ENCODE data around the gene VSTM4.

The VSTM4 gene

GRCh38 chr10:49007129-49007528, 108.2 kb downstream of the VSTM4 start:
- no peaks in the 10 kb centered on the region for H3K9me3 ChIP-seq (ENCODE audit: control insufficient read depth, insufficient read depth, low read length)
- H3K9ac ChIP-seq (ENCODE audit: low read depth, low read length): no peak overlapping the region
- H3K36me3 ChIP-seq (ENCODE audit: control insufficient read depth, insufficient read depth, low read length): no peaks in the 10 kb centered on the region
- no peak overlapping the region for H3K4me3 ChIP-seq (ENCODE audit: low read depth, low read length)
- no peaks in the 10 kb centered on the region for H3K4me1 ChIP-seq (ENCODE audit: control insufficient read depth, insufficient read depth, low read length)
- no peaks in the 10 kb centered on the region for H3K27me3 ChIP-seq (ENCODE audit: control insufficient read depth, insufficient read depth, low read length)

GRCh38 chr10:49005270-49005669, 110.1 kb downstream of the VSTM4 start:
- H3K27me3 ChIP-seq (ENCODE audit: control insufficient read depth, insufficient read depth, low read length): no peaks in the 10 kb centered on the region
- H3K4me3 ChIP-seq (ENCODE audit: low read depth, low read length): no peak overlapping the region
- H3K4me1 ChIP-seq (ENCODE audit: control insufficient read depth, insufficient read depth, low read length): no peaks in the 10 kb centered on the region
- no peaks in the 10 kb centered on the region for H3K9me3 ChIP-seq (ENCODE audit: control insufficient read depth, insufficient read depth, low read length)
- H3K36me3 ChIP-seq (ENCODE audit: control insufficient read depth, insufficient read depth, low read length): no peaks in the 10 kb centered on the region
- H3K9ac ChIP-seq (ENCODE audit: low read depth, low read length): no peak overlapping the region

- no peaks in the 10 kb centered on the region for H3K4me1 ChIP-seq (ENCODE audit: control insufficient read depth, insufficient read depth, low read length)
- no peak overlapping the region for H3K9ac ChIP-seq (ENCODE audit: low read depth, low read length)
- no peaks in the 10 kb centered on the region for H3K36me3 ChIP-seq (ENCODE audit: control insufficient read depth, insufficient read depth, low read length)
- H3K4me3 ChIP-seq (ENCODE audit: low read depth, low read length): no peak overlapping the region
- no peaks in the 10 kb centered on the region for H3K27me3 ChIP-seq (ENCODE audit: control insufficient read depth, insufficient read depth, low read length)
- no peaks in the 10 kb centered on the region for H3K9me3 ChIP-seq (ENCODE audit: control insufficient read depth, insufficient read depth, low read length)
These were observed 113.3 kb downstream of the VSTM4 start for GRCh38 chr10:49001870-49002672.

- H3K9ac ChIP-seq (ENCODE audit: low read depth, low read length): no peak overlapping the region
- no peaks in the 10 kb centered on the region for H3K27me3 ChIP-seq (ENCODE audit: control insufficient read depth, insufficient read depth, low read length)
- H3K4me3 ChIP-seq (ENCODE audit: low read depth, low read length): no peak overlapping the region
- H3K36me3 ChIP-seq (ENCODE audit: control insufficient read depth, insufficient read depth, low read length): no peaks in the 10 kb centered on the region
- no peaks in the 10 kb centered on the region for H3K9me3 ChIP-seq (ENCODE audit: control insufficient read depth, insufficient read depth, low read length)
- no peaks in the 10 kb centered on the region for H3K4me1 ChIP-seq (ENCODE audit: control insufficient read depth, insufficient read depth, low read length)
These were observed 113.9 kb downstream of the VSTM4 start for GRCh38 chr10:49001402-49001801.

- Histone ChIP-seq H3K36me3 (ENCODE audit: control insufficient read depth, insufficient read depth, low read length) (no peaks in the 10 kb centered on the region), H3K4me3 (ENCODE audit: low read depth, low read length) (no peak overlapping the region), H3K9me3 (ENCODE audit: control insufficient read depth, insufficient read depth, low read length) (no peaks in the 10 kb centered on the region), H3K27me3 (ENCODE audit: control insufficient read depth, insufficient read depth, low read length) (no peaks in the 10 kb centered on the region), H3K4me1 (ENCODE audit: control insufficient read depth, insufficient read depth, low read length) (no peaks in the 10 kb centered on the region), H3K9ac (ENCODE audit: low read depth, low read length) (no peak overlapping the region)
These were observed 114.6 kb downstream of the VSTM4 start for GRCh38 chr10:49000437-49001398.

- no peaks in the 10 kb centered on the region for H3K9me3 ChIP-seq (ENCODE audit: control insufficient read depth, insufficient read depth, low read length)
These were observed 116.0 kb downstream of the VSTM4 start for GRCh38 chr10:48999346-48999745.

GRCh38 chr10:48996329-48996728, 119.0 kb downstream of the VSTM4 start:
- H3K4me3 ChIP-seq (ENCODE audit: low read depth, low read length): no peak overlapping the region
- no peaks in the 10 kb centered on the region for H3K4me1 ChIP-seq (ENCODE audit: control insufficient read depth, insufficient read depth, low read length)
- H3K9ac ChIP-seq (ENCODE audit: low read depth, low read length): no peak overlapping the region
- H3K9me3 ChIP-seq (ENCODE audit: control insufficient read depth, insufficient read depth, low read length): no peaks in the 10 kb centered on the region
- H3K36me3 ChIP-seq (ENCODE audit: control insufficient read depth, insufficient read depth, low read length): no peaks in the 10 kb centered on the region
- no peaks in the 10 kb centered on the region for H3K27me3 ChIP-seq (ENCODE audit: control insufficient read depth, insufficient read depth, low read length)

More at GRCh38 chr10:48999346-48999745, 116.0 kb downstream of the VSTM4 start:
- Histone ChIP-seq H3K27me3 (ENCODE audit: control insufficient read depth, insufficient read depth, low read length) (no peaks in the 10 kb centered on the region), H3K9ac (ENCODE audit: low read depth, low read length) (no peak overlapping the region), H3K4me1 (ENCODE audit: control insufficient read depth, insufficient read depth, low read length) (no peaks in the 10 kb centered on the region), H3K36me3 (ENCODE audit: control insufficient read depth, insufficient read depth, low read length) (no peaks in the 10 kb centered on the region), H3K4me3 (ENCODE audit: low read depth, low read length) (no peak overlapping the region)

GRCh38 chr10:48993627-48994026, 121.7 kb downstream of the VSTM4 start:
- H3K4me1 ChIP-seq (ENCODE audit: control insufficient read depth, insufficient read depth, low read length): no peaks in the 10 kb centered on the region

GRCh38 chr10:48990226-48990625, 125.1 kb downstream of the VSTM4 start:
- no peak overlapping the region for H3K9ac ChIP-seq (ENCODE audit: low read depth, low read length)
- H3K27me3 ChIP-seq (ENCODE audit: control insufficient read depth, insufficient read depth, low read length): no peaks in the 10 kb centered on the region

More at GRCh38 chr10:48993627-48994026, 121.7 kb downstream of the VSTM4 start:
- Histone ChIP-seq H3K9ac (ENCODE audit: low read depth, low read length) (no peak overlapping the region), H3K9me3 (ENCODE audit: control insufficient read depth, insufficient read depth, low read length) (no peaks in the 10 kb centered on the region), H3K27me3 (ENCODE audit: control insufficient read depth, insufficient read depth, low read length) (no peaks in the 10 kb centered on the region), H3K36me3 (ENCODE audit: control insufficient read depth, insufficient read depth, low read length) (no peaks in the 10 kb centered on the region), H3K4me3 (ENCODE audit: low read depth, low read length) (no peak overlapping the region)

GRCh38 chr10:48985621-48986158, 129.6 kb downstream of the VSTM4 start:
- no peak overlapping the region for H3K9ac ChIP-seq (ENCODE audit: low read depth, low read length)
- no peaks in the 10 kb centered on the region for H3K9me3 ChIP-seq (ENCODE audit: control insufficient read depth, insufficient read depth, low read length)
- H3K27me3 ChIP-seq (ENCODE audit: control insufficient read depth, insufficient read depth, low read length): no peaks in the 10 kb centered on the region
- H3K4me3 ChIP-seq (ENCODE audit: low read depth, low read length): no peak overlapping the region
- no peaks in the 10 kb centered on the region for H3K36me3 ChIP-seq (ENCODE audit: control insufficient read depth, insufficient read depth, low read length)
- no peaks in the 10 kb centered on the region for H3K4me1 ChIP-seq (ENCODE audit: control insufficient read depth, insufficient read depth, low read length)

More at GRCh38 chr10:48990226-48990625, 125.1 kb downstream of the VSTM4 start:
- no peaks in the 10 kb centered on the region for H3K9me3 ChIP-seq (ENCODE audit: control insufficient read depth, insufficient read depth, low read length)
- H3K4me3 ChIP-seq (ENCODE audit: low read depth, low read length): no peak overlapping the region
- H3K36me3 ChIP-seq (ENCODE audit: control insufficient read depth, insufficient read depth, low read length): no peaks in the 10 kb centered on the region
- H3K4me1 ChIP-seq (ENCODE audit: control insufficient read depth, insufficient read depth, low read length): no peaks in the 10 kb centered on the region

GRCh38 chr10:48983648-48984351, 131.5 kb downstream of the VSTM4 start:
- no peak overlapping the region for H3K9ac ChIP-seq (ENCODE audit: low read depth, low read length)
- H3K27me3 ChIP-seq (ENCODE audit: control insufficient read depth, insufficient read depth, low read length): no peaks in the 10 kb centered on the region
- H3K4me3 ChIP-seq (ENCODE audit: low read depth, low read length): no peak overlapping the region
- H3K36me3 ChIP-seq (ENCODE audit: control insufficient read depth, insufficient read depth, low read length): no peaks in the 10 kb centered on the region
- H3K9me3 ChIP-seq (ENCODE audit: control insufficient read depth, insufficient read depth, low read length): no peaks in the 10 kb centered on the region
- H3K4me1 ChIP-seq (ENCODE audit: control insufficient read depth, insufficient read depth, low read length): no peaks in the 10 kb centered on the region

Measured in iPS-15b (cell line).